Islet of Langerhans (tissue), 1 donor: ENCODE data around the gene CENPE.
A peak's percentile ranks its signal among the peaks of the same experiment; 100 is the strongest.
"Not testable (repeated sequence)": the region's sequence is repeated elsewhere in the genome, so short reads cannot be mapped to it uniquely, and the experiment has no call there.

ENCODE experiments used
- FAIRE-seq: peaks from one replicate; lab custom pipeline; 2011; peaks lifted over from hg19 to GRCh38; lab: Jason Lieb, UNC

CENPE gene

GRCh38 chr4:103198111-103198765, at the start of gene CENPE:
CENPE (minus strand) TSS chr4:103198343; CDS start chr4:103198319, 24 bp downstream.
- FAIRE-seq: peak; percentile 86

- FAIRE-seq: no peak
These were observed 46.1 kb upstream of the CENPE start for GRCh38 chr4:103244251-103244650.

GRCh38 chr4:103230938-103231337, 32.8 kb upstream of the CENPE start:
- not testable (repeated sequence) for FAIRE-seq

GRCh38 chr4:103223556-103223955, 25.4 kb upstream of the CENPE start:
- not testable (repeated sequence) for FAIRE-seq

GRCh38 chr4:103207673-103208072, 9.5 kb upstream of the CENPE start:
- FAIRE-seq: no peak

GRCh38 chr4:103204111-103204510, 6.0 kb upstream of the CENPE start:
- FAIRE-seq: no peak

- FAIRE-seq: no peak
These were observed 3.6 kb upstream of the CENPE start for GRCh38 chr4:103201724-103202123.

- no peak for FAIRE-seq
These were observed 3.1 kb upstream of the CENPE start for GRCh38 chr4:103201253-103201652.

- FAIRE-seq: no peak
These were observed 866 bp upstream of the CENPE start for GRCh38 chr4:103199009-103199408.

- FAIRE-seq: no peak
These were observed 405 bp downstream of the CENPE start for GRCh38 chr4:103197765-103198110.

- FAIRE-seq: no peak
These were observed 4.7 kb downstream of the CENPE start for GRCh38 chr4:103193457-103193856.

- no peak for FAIRE-seq
These were observed 27.1 kb downstream of the CENPE start for GRCh38 chr4:103171006-103171405.

- FAIRE-seq: not testable (repeated sequence)
These were observed 28.4 kb downstream of the CENPE start for GRCh38 chr4:103169750-103170149.

GRCh38 chr4:103168993-103169392, 29.1 kb downstream of the CENPE start:
- FAIRE-seq: no peak

- FAIRE-seq: no peak
These were observed 36.0 kb downstream of the CENPE start for GRCh38 chr4:103162176-103162575.

GRCh38 chr4:103158760-103159159, 39.4 kb downstream of the CENPE start:
- no peak for FAIRE-seq

- FAIRE-seq: no peak
These were observed 42.0 kb downstream of the CENPE start for GRCh38 chr4:103156106-103156505.

- no peak for FAIRE-seq
These were observed 45.8 kb downstream of the CENPE start for GRCh38 chr4:103152381-103152780.

- no peak for FAIRE-seq
These were observed 47.5 kb downstream of the CENPE start for GRCh38 chr4:103150677-103151076.

GRCh38 chr4:103144926-103145325, 53.2 kb downstream of the CENPE start:
- no peak for FAIRE-seq

GRCh38 chr4:103137446-103137827, 60.7 kb downstream of the CENPE start:
- no peak for FAIRE-seq

- FAIRE-seq: no peak
These were observed 61.3 kb downstream of the CENPE start for GRCh38 chr4:103136671-103137445.

- FAIRE-seq: no peak
These were observed 69.0 kb downstream of the CENPE start for GRCh38 chr4:103129174-103129573.

- FAIRE-seq: no peak
These were observed 72.0 kb downstream of the CENPE start for GRCh38 chr4:103126126-103126525.
